Smooth muscle cell (in vitro differentiated cells): Measurements from ENCODE around the gene ZBTB20. TPM values are rescaled to one million over a fixed set of nuclear protein-coding genes. Genes with fewer than 3 reads are reported as not detected.

Experiments used
- DNase-seq: peaks from one replicate; lab custom pipeline; 2025; ENCODE audit not compliant: unreplicated experiment; lab: John Stamatoyannopoulos, UW
- H2AFZ ChIP-seq: fragments of 200-600 bp; sonication (generic); 2 replicates; pipeline ENCODE4 v1.6.0; 2016; ENCODE audit warnings: antibody characterized with exemption, low read depth, mild to moderate bottlenecking
- H3F3A ChIP-seq: fragments of 200-600 bp; sonication (generic); 2 replicates; pipeline ENCODE4 v1.6.0; 2017; ENCODE audit warnings: antibody characterized with exemption, low read depth
- H3K27ac ChIP-seq: fragments of 200-600 bp; sonication (generic); 2 replicates; pipeline ENCODE4 v1.5.1; 2016; ENCODE audit warnings: low read depth, mild to moderate bottlenecking
- H3K27me3 ChIP-seq: fragments of 200-600 bp; sonication (generic); 2 replicates; pipeline ENCODE4 v1.6.1; 2016; ENCODE audit warnings: low read depth, mild to moderate bottlenecking
- H3K36me3 ChIP-seq: fragments of 200-600 bp; sonication (generic); 2 replicates; pipeline ENCODE4 v1.5.1; 2016; ENCODE audit warnings: low read depth
- H3K4me1 ChIP-seq: fragments of 200-600 bp; sonication (generic); 2 replicates; pipeline ENCODE4 v1.5.1; 2016; ENCODE audit warnings: low read depth
- H3K4me2 ChIP-seq: fragments of 200-600 bp; sonication (generic); 2 replicates; pipeline ENCODE4 v1.6.0; 2016; ENCODE audit warnings: mild to moderate bottlenecking
- H3K4me3 ChIP-seq: fragments of 200-600 bp; sonication (generic); 2 replicates; pipeline ENCODE4 v1.5.1; 2016; ENCODE audit warnings: mild to moderate bottlenecking
- H3K79me2 ChIP-seq: fragments of 200-600 bp; sonication (generic); 2 replicates; pipeline ENCODE4 v1.6.0; 2016; ENCODE audit warnings: low read depth, mild to moderate bottlenecking
- H3K9ac ChIP-seq: fragments of 200-600 bp; sonication (generic); 2 replicates; pipeline ENCODE4 v1.6.0; 2016; ENCODE audit warnings: low read depth
- H3K9me3 ChIP-seq: fragments of 200-600 bp; sonication (generic); replicated peaks from 2 replicates; pipeline ENCODE4 v1.5.1; 2016; ENCODE audit warnings: low read depth
- H4K20me1 ChIP-seq: fragments of 200-600 bp; sonication (generic); 2 replicates; pipeline ENCODE4 v1.6.0; 2016; ENCODE audit warnings: low read depth
- CTCF ChIP-seq: fragments of 200-600 bp; sonication (generic); IDR thresholded peaks from 2 replicates; pipeline ENCODE4 v1.5.1; 2017; ENCODE audit warnings: borderline replicate concordance, mild to moderate bottlenecking, antibody characterized with exemption; ENCODE audit not compliant: insufficient read depth, poor library complexity, severe bottlenecking
- WGBS: methylation state at CpG from one replicate; pipeline ENCODE4 v1.1.7; 2016; ENCODE audit warnings: low lambda C conversion rate; 5-methylcytosine and 5-hydroxymethylcytosine counted together
- polyA plus RNA-seq: library from polyadenylated mRNA; unstranded; fragments of >200 nt; fragmentation: Nextera tagmentation; extraction: Ambion mirVana; gene quantifications from 2 replicates; pipeline ENCODE4 v1.2.1, GENCODE V29; 2016
- total RNA-seq: library from RNA; depleted of rRNA; stranded (reverse); fragments of >200 nt; gene quantifications from 2 replicates; pipeline ENCODE4 v1.2.3, GENCODE V29; 2014

ZBTB20 gene
- total and polyA plus RNA-seq, 2 experiments from 2014 or later = 4.9 to 6.8 TPM

- Histone ChIP-seq H3K27me3 (no peaks in the 10 kb centered on the region), H3K4me3 (no peak overlapping the region), H2AFZ (no peak overlapping the region), H3K27ac (no peak overlapping the region), H3K4me1 (no peaks in the 10 kb centered on the region), H3K36me3 (no peaks in the 10 kb centered on the region), H3K4me2 (no peak overlapping the region), H3K9me3 (no peaks in the 10 kb centered on the region), H4K20me1 (no peaks in the 10 kb centered on the region), H3K9ac (no peak overlapping the region), H3K79me2 (no peaks in the 10 kb centered on the region), H3F3A (no peaks in the 10 kb centered on the region)
- WGBS = 89% methylated on average over 4 of the region's 4 CpGs
- no peak for DNase-seq
- TF ChIP-seq CTCF = no peak
These were observed 588.8 kb downstream of the ZBTB20 start for GRCh38 chr3:114558271-114558670.

GRCh38 chr3:114557791-114558190 is 589.3 kb downstream of the ZBTB20 start:
- Histone ChIP-seq H3K27ac (no peak overlapping the region), H3K9ac (no peak overlapping the region), H3K27me3 (no peaks in the 10 kb centered on the region), H3K4me2 (no peak overlapping the region), H3K9me3 (no peaks in the 10 kb centered on the region), H3K4me3 (no peak overlapping the region), H3K79me2 (no peaks in the 10 kb centered on the region), H3K4me1 (no peaks in the 10 kb centered on the region), H3K36me3 (no peaks in the 10 kb centered on the region), H3F3A (no peaks in the 10 kb centered on the region), H4K20me1 (no peaks in the 10 kb centered on the region), H2AFZ (no peak overlapping the region)
- TF ChIP-seq CTCF = no peak
- DNase-seq = no peak

- DNase-seq = no peak
These were observed 590.4 kb downstream of the ZBTB20 start for GRCh38 chr3:114556657-114557213.

More at GRCh38 chr3:114556657-114557213, 590.4 kb downstream of the ZBTB20 start:
- no peaks in the 10 kb centered on the region for H3K36me3 ChIP-seq
- H3K27ac ChIP-seq = no peak overlapping the region
- H2AFZ ChIP-seq = no peak overlapping the region
- H3K4me2 ChIP-seq = no peak overlapping the region
- no peak overlapping the region for H3K9ac ChIP-seq
- H3K79me2 ChIP-seq = no peaks in the 10 kb centered on the region
- H3K9me3 ChIP-seq = no peaks in the 10 kb centered on the region
- no peaks in the 10 kb centered on the region for H3K27me3 ChIP-seq
- TF ChIP-seq CTCF = no peak
- H3F3A ChIP-seq = no peaks in the 10 kb centered on the region
- H4K20me1 ChIP-seq = no peaks in the 10 kb centered on the region
- H3K4me1 ChIP-seq = no peaks in the 10 kb centered on the region
- 98% methylated on average over 1 of the region's 1 CpG for WGBS
- H3K4me3 ChIP-seq = no peak overlapping the region
